KOPT-K1 (cell line): ENCODE measurements around the gene KANK2.
"Not testable (repeated sequence)": the region's sequence is repeated elsewhere in the genome, so short reads cannot be mapped to it uniquely, and the experiment has no call there.

Experiments used
- H3K27ac ChIP-seq: fragments of 200-600 bp; sonication (generic); 2 replicates; pipeline ENCODE4 v1.5.1; 2016; ENCODE audit warnings: antibody characterized with exemption, mild to moderate bottlenecking, low read depth, low read length; ENCODE audit not compliant: poor library complexity, severe bottlenecking
- H3K36me3 ChIP-seq: fragments of 200-600 bp; sonication (generic); 2 replicates; pipeline ENCODE4 v1.5.1; 2017; ENCODE audit warnings: antibody characterized with exemption, mild to moderate bottlenecking, low read length, moderate library complexity; ENCODE audit not compliant: insufficient read depth
- H3K9me3 ChIP-seq: fragments of 200-600 bp; sonication (generic); 2 replicates; pipeline ENCODE4 v1.5.1; 2017; ENCODE audit warnings: antibody characterized with exemption, low read length, mild to moderate bottlenecking; ENCODE audit not compliant: insufficient read depth, poor library complexity, severe bottlenecking

The KANK2 gene

GRCh38 chr19:11131471-11131870 is 65.9 kb downstream of the KANK2 start:
- H3K27ac ChIP-seq, result no peak overlapping the region
- H3K36me3 ChIP-seq, result peaks cover 74% of the 10 kb centered on the region
- no peaks in the 10 kb centered on the region for H3K9me3 ChIP-seq

- no peak overlapping the region for H3K27ac ChIP-seq
- H3K9me3 ChIP-seq, result no peaks in the 10 kb centered on the region
- peaks cover 80% of the 10 kb centered on the region for H3K36me3 ChIP-seq
Measured at GRCh38 chr19:11130824-11131455, 66.4 kb downstream of the KANK2 start.

- no peaks in the 10 kb centered on the region for H3K9me3 ChIP-seq
- peaks cover 100% of the 10 kb centered on the region for H3K36me3 ChIP-seq
- H3K27ac ChIP-seq, result no peak overlapping the region
Measured at GRCh38 chr19:11127905-11128304, 69.4 kb downstream of the KANK2 start.

GRCh38 chr19:11125994-11126685 is 71.2 kb downstream of the KANK2 start:
- peaks cover 99% of the 10 kb centered on the region for H3K36me3 ChIP-seq

GRCh38 chr19:11124157-11124556 is 73.2 kb downstream of the KANK2 start:
- H3K9me3 ChIP-seq, H3K27ac ChIP-seq: not testable (repeated sequence)
- peaks cover 99% of the 10 kb centered on the region for H3K36me3 ChIP-seq

More at GRCh38 chr19:11125994-11126685, 71.2 kb downstream of the KANK2 start:
- Histone ChIP-seq H3K27ac (no peak overlapping the region), H3K9me3 (no peaks in the 10 kb centered on the region)

- no peak overlapping the region for H3K27ac ChIP-seq
Measured at GRCh38 chr19:11123114-11123513, 74.2 kb downstream of the KANK2 start.

GRCh38 chr19:11121963-11122362 is 75.4 kb downstream of the KANK2 start:
- H3K36me3 ChIP-seq, result peaks cover 99% of the 10 kb centered on the region
- H3K27ac ChIP-seq, H3K9me3 ChIP-seq: not testable (repeated sequence)

More at GRCh38 chr19:11123114-11123513, 74.2 kb downstream of the KANK2 start:
- H3K9me3 ChIP-seq, result no peaks in the 10 kb centered on the region
- H3K36me3 ChIP-seq, result peaks cover 99% of the 10 kb centered on the region

GRCh38 chr19:11116507-11116906 is 80.8 kb downstream of the KANK2 start:
- Histone ChIP-seq H3K27ac (no peak overlapping the region), H3K36me3 (peaks cover 100% of the 10 kb centered on the region), H3K9me3 (no peaks in the 10 kb centered on the region)

GRCh38 chr19:11115895-11116446 is 81.4 kb downstream of the KANK2 start:
- H3K27ac ChIP-seq, result no peak overlapping the region
- no peaks in the 10 kb centered on the region for H3K9me3 ChIP-seq
- peaks cover 100% of the 10 kb centered on the region for H3K36me3 ChIP-seq

- H3K9me3 ChIP-seq, result no peaks in the 10 kb centered on the region
- no peak overlapping the region for H3K27ac ChIP-seq
- H3K36me3 ChIP-seq, result peaks cover 100% of the 10 kb centered on the region
Measured at GRCh38 chr19:11115042-11115441, 82.3 kb downstream of the KANK2 start.
